Progenitor cell of endocrine pancreas (in vitro differentiated cells): ENCODE data around the gene CRISPLD2. TPM values are rescaled to one million over a fixed set of nuclear protein-coding genes. Genes with fewer than 3 reads are reported as not detected.

Experiments used
- DNase-seq: peaks from one replicate; pipeline ENCODE4 v3.0.0; 2021; ENCODE audit warnings: low spot score; ENCODE audit not compliant: unreplicated experiment
- H3K27ac Mint-ChIP-seq: 2 replicates; pipeline ENCODE4 v1.8.0; 2021; ENCODE audit warnings: mild to moderate bottlenecking, moderate library complexity, mixed read lengths
- H3K27me3 Mint-ChIP-seq: 2 replicates; pipeline ENCODE4 v1.8.0; 2021; ENCODE audit warnings: mixed read lengths
- H3K36me3 Mint-ChIP-seq: 2 replicates; pipeline ENCODE4 v1.8.0; 2022; ENCODE audit warnings: mixed read lengths; ENCODE audit not compliant: insufficient read depth
- H3K4me1 Mint-ChIP-seq: 2 replicates; pipeline ENCODE4 v1.8.0; 2021; ENCODE audit warnings: low read depth, mixed read lengths
- H3K4me3 Mint-ChIP-seq: 2 replicates; pipeline ENCODE4 v1.8.0; 2021; ENCODE audit warnings: low read depth, mild to moderate bottlenecking, moderate library complexity, mixed read lengths
- H3K9me3 Mint-ChIP-seq: 2 replicates; pipeline ENCODE4 v1.8.0; 2021; ENCODE audit warnings: low read depth, mixed read lengths
- total RNA-seq: library from RNA; stranded (reverse); gene quantifications from 2 replicates; pipeline ENCODE4 v1.2.1, GENCODE V29; 2021
- TF ChIP-seq, protein P1 (sequence below): fragments of 200-600 bp; sonication (generic); IDR thresholded peaks from one replicate; pipeline ENCODE4 v1.5.0; 2021; ENCODE audit warnings: antibody characterized with exemption, mild to moderate bottlenecking; ENCODE audit not compliant: unreplicated experiment

Gene CRISPLD2
- total RNA-seq, 1 donor from 2014 or later = 11.0 TPM

DNA sequence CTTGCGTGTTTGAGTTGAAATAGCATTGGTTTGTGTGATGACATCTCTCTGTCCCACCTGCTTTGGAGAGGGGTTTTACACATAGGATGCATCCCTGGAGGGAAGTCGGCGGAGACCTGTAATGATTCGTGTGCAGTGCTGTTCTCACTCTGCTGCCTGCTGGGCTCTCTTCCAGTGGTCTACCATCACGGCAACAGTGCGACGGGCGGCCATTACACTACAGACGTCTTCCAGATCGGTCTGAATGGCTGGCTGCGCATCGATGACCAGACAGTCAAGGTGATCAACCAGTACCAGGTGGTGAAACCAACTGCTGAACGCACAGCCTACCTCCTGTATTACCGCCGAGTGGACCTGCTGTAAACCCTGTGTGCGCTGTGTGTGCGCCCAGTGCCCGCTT, 41.1 kb upstream of the CRISPLD2 start:
- TF ChIP-seq, protein P1, sequence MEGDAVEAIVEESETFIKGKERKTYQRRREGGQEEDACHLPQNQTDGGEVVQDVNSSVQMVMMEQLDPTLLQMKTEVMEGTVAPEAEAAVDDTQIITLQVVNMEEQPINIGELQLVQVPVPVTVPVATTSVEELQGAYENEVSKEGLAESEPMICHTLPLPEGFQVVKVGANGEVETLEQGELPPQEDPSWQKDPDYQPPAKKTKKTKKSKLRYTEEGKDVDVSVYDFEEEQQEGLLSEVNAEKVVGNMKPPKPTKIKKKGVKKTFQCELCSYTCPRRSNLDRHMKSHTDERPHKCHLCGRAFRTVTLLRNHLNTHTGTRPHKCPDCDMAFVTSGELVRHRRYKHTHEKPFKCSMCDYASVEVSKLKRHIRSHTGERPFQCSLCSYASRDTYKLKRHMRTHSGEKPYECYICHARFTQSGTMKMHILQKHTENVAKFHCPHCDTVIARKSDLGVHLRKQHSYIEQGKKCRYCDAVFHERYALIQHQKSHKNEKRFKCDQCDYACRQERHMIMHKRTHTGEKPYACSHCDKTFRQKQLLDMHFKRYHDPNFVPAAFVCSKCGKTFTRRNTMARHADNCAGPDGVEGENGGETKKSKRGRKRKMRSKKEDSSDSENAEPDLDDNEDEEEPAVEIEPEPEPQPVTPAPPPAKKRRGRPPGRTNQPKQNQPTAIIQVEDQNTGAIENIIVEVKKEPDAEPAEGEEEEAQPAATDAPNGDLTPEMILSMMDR = no peak
- H3K36me3 Mint-ChIP-seq = peaks cover 34% of the 10 kb centered on the region
- H3K4me3 Mint-ChIP-seq = no peak overlapping the region
- no peaks in the 10 kb centered on the region for H3K27me3 Mint-ChIP-seq
- no peak for DNase-seq
- H3K4me1 Mint-ChIP-seq = no peaks in the 10 kb centered on the region
- H3K27ac Mint-ChIP-seq = no peak overlapping the region
- no peaks in the 10 kb centered on the region for H3K9me3 Mint-ChIP-seq

DNA sequence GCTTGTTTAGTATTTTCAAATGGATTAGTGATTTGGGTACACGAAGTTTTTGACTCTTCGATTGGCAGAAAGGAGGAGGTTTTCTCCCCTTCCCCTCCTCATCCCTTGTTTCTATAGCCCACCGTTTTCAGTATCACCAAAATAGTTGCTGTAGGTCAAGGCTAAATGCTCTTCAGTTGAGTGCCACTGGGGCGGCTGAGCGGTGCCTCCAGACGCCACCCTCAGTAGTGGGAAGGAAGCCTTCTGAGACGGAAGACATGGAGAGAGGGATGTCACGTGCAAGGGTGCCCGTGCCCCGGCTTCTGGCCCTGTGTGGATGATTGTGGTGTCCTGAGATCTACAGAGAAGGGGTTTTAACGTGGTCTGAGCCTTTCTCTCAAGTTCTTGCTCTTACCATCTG, 39.7 kb upstream of the CRISPLD2 start:
- Mint-ChIP-seq H3K27ac (no peak overlapping the region), H3K36me3 (peaks cover 29% of the 10 kb centered on the region), H3K9me3 (no peaks in the 10 kb centered on the region), H3K27me3 (no peaks in the 10 kb centered on the region), H3K4me1 (no peaks in the 10 kb centered on the region), H3K4me3 (no peak overlapping the region)
- DNase-seq = no peak
- TF ChIP-seq, protein P1 = no peak

DNA sequence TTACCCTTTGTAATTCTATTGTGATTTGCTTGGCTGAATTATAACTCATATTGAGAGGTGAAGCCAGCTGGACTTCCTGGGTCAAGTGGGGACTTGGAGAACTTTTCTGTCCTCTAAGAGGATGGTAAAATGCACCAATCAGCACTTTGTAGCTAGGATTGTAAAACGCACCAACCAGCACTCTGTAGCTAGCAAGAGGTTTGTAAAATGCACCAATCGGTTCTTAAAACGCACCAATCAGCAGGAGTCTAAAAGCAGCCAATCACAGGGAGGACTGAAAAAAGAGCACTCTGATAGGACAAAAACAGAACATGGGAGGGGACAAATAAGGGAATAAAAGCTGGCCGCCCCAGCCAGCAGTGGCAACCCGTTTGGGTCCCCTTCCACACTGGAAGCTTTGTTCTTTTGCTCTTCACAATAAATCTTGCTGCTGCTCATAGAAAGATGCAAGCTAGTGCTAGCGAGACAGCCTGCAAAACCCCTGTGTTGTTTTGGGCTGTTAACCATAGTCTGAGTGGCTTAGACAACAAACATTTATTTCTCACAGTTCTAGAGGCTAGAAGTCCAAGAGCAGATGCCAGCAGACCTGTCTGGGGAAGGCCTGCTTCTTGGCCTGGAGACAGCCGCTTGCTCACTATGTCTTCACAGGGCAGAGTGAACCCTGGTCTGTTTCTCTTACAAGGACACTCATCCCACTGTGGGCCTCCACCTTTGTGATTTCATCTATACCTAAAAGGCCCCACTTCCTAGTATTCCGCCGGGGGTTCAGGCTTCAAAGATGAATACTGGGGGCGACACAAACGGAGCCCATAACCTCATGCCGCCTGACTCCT, 39.0 kb upstream of the CRISPLD2 start:
- H3K27me3 Mint-ChIP-seq = no peaks in the 10 kb centered on the region
- TF ChIP-seq, protein P1 = no peak
- H3K4me3 Mint-ChIP-seq = no peak overlapping the region
- H3K36me3 Mint-ChIP-seq = peaks cover 27% of the 10 kb centered on the region
- H3K4me1 Mint-ChIP-seq = no peaks in the 10 kb centered on the region
- DNase-seq = no peak
- no peak overlapping the region for H3K27ac Mint-ChIP-seq
- no peaks in the 10 kb centered on the region for H3K9me3 Mint-ChIP-seq

DNA sequence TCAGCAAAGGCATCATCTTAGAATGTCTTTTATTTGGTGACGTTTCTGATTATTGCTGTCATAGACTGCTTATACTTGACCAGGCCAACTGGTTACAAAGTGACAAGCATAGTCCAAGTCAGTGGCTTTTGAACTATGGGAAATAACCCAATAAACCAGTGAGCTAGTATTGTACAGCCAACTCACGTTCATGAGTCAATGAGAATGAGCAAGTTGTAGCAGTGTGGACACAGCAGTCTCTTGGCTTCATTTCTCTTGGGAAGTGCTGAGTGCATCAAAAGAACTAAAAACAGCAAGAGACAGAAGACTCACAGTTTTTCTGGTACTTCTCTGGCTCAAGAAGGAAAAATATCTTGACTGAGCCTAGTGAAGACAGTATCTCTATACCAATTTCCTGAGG, 36.9 kb upstream of the CRISPLD2 start:
- no peak for DNase-seq
- peaks cover 22% of the 10 kb centered on the region for H3K36me3 Mint-ChIP-seq
- no peaks in the 10 kb centered on the region for H3K9me3 Mint-ChIP-seq
- H3K4me1 Mint-ChIP-seq = no peaks in the 10 kb centered on the region
- H3K4me3 Mint-ChIP-seq = no peak overlapping the region
- H3K27me3 Mint-ChIP-seq = no peaks in the 10 kb centered on the region
- no peak overlapping the region for H3K27ac Mint-ChIP-seq
- TF ChIP-seq, protein P1 = no peak

DNA sequence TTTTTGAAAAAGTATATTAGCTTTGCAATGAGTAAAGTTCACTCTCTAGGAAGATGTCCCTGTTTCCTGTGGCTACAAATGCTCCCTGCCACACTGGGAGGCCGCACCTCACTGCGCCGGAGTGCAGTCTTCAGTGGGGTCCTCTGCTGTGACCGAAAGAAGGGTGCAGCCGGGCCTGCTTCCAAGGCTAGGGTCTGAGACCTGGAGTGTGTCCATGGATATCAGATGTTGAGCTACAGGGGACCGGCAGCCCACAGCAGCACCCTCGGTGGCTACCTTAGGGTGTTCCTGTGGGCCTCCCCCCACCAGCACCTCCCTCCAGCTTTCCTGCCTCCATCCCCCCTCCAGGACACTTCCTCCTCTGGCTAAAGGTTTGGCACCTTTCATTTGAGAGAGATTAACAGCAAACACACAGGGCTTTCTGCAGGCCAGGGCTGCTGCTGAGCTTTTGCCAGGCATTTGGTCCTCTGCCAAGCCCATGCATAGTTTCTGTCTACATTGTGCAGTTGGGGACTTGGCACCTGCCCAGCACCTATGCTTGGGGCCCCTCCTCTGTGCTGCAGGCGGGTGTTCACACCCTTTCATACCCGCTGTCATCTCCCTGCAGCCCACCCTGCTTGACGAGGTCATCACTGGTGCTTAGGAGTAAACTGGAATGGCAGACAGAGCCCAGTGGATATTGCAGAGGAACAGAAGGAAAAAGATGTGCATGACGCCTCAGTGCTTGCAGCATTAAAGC, 33.8 kb upstream of the CRISPLD2 start:
- no peaks in the 10 kb centered on the region for H3K27me3 Mint-ChIP-seq
- H3K4me1 Mint-ChIP-seq = no peaks in the 10 kb centered on the region
- no peak for DNase-seq
- no peaks in the 10 kb centered on the region for H3K9me3 Mint-ChIP-seq
- H3K36me3 Mint-ChIP-seq = no peaks in the 10 kb centered on the region
- H3K4me3 Mint-ChIP-seq = no peak overlapping the region
- no peak overlapping the region for H3K27ac Mint-ChIP-seq
- TF ChIP-seq, protein P1 = no peak
